ENCODE measurements around the gene OXER1. TPM values are rescaled to one million over a fixed set of nuclear protein-coding genes. Genes with fewer than 3 reads are reported as not detected.
A peak's percentile ranks its signal among the peaks of the same experiment; 100 is the strongest.

Gene OXER1
- total and polyA plus RNA-seq, 9 of the 15 experiments (the other 6 are each of a cell fraction or from before 2014, with no cell fraction given), result not detected

DNA sequence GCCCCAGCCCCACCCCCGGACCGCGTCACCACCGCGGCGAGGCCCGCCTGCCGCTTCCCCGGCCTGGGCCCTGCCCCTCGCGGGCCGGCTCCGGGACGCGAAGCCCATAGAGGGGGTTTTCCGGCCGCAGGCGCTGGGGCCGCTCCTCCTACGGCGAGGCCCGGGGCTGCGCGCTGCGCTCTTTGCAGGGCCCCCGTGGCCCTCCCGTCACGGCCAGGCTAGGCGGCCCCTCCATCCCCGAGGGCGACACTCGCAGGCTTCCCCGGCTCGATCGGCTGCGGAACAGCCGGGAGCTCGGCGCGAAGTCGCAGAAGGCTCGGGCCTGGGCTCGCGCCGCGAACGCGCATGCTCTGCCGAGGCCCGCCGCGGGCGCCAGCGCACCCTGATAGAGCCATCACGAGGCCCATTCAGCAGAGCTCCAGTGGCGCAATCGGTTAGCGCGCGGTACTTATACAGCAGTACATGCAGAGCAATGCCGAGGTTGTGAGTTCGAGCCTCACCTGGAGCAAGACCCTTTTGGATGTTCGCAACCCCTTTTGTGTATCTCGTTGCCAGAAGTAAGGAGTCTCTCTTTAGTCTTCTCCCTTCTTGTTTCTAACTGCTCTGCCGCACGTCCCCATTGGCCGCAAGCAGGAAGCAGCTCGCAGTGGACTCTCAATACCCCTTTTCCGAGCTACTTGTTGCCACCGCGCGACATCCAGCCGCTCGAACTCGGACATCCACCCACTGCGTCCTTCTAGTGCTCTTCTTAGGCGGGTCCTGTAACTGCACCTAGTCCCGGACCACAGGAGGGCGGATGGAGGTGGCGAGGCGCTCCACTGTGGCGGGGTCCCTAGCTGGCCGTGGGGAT lies 46.4 kb upstream of the OXER1 start:
- FAIRE-seq, result peak; percentile 71
- TF ChIP-seq, protein P1, sequence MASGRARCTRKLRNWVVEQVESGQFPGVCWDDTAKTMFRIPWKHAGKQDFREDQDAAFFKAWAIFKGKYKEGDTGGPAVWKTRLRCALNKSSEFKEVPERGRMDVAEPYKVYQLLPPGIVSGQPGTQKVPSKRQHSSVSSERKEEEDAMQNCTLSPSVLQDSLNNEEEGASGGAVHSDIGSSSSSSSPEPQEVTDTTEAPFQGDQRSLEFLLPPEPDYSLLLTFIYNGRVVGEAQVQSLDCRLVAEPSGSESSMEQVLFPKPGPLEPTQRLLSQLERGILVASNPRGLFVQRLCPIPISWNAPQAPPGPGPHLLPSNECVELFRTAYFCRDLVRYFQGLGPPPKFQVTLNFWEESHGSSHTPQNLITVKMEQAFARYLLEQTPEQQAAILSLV (tag; IDR thresholded peaks at IDR 0.05), result peak; percentile 68; the same call in 1 of the 2 replicates
- TF ChIP-seq ATF7 (IDR thresholded peaks at IDR 0.05), result peak; percentile 71; the same call in 1 of the 2 replicates
- TF ChIP-seq, protein P2, sequence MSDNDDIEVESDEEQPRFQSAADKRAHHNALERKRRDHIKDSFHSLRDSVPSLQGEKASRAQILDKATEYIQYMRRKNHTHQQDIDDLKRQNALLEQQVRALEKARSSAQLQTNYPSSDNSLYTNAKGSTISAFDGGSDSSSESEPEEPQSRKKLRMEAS (CRISPR knock-in tag; IDR thresholded peaks at IDR 0.05), result peak; percentile 89
- TF ChIP-seq ETS1 (conservative IDR thresholded peaks at IDR 0.05; ENCODE audit: control insufficient read depth, low read depth, low read length), result peak; percentile 96
- TF ChIP-seq ARID2 (IDR thresholded peaks at IDR 0.05), result no peak
- TF ChIP-seq PRMT5 (CRISPR knock-in tag; IDR thresholded peaks at IDR 0.05), result 0 out of 2 replicates have a peak, but pooled peaks have one; percentile 73
- no peak for TF ChIP-seq ETV6 (IDR thresholded peaks at IDR 0.05; ENCODE audit: borderline replicate concordance in 1 of 2, low read depth in 2 of 2, low read length in 1 of 2)
- TF ChIP-seq ETV6 (CRISPR knock-in tag; IDR thresholded peaks at IDR 0.05; ENCODE audit: borderline replicate concordance), result peak; percentile 77; the same call in 1 of the 2 replicates
- TF ChIP-seq SOX6 (IDR thresholded peaks at IDR 0.05), result peak; percentile 60; the same call in 1 of the 2 replicates
- no peak for TF ChIP-seq ZBTB43 (CRISPR knock-in tag; IDR thresholded peaks at IDR 0.05)
- peak; percentile 75 for TF ChIP-seq ZBTB2 (IDR thresholded peaks at IDR 0.05)
- no peak; the same call in 1 of the 2 replicates for TF ChIP-seq MIER1 (IDR thresholded peaks at IDR 0.05; ENCODE audit: low read depth)
- TF ChIP-seq DMBX1 (CRISPR knock-in tag; IDR thresholded peaks at IDR 0.05; ENCODE audit: borderline replicate concordance), result no peak
- peak; percentile 15 for TF ChIP-seq ZNF24 (IDR thresholded peaks at IDR 0.05)
- TF ChIP-seq POLR2A (conservative IDR thresholded peaks at IDR 0.05), result peak; percentile 90
- no peak for TF ChIP-seq ZNF586 (CRISPR knock-in tag; conservative IDR thresholded peaks at IDR 0.05)
- no peak for TF ChIP-seq RFX1 (IDR thresholded peaks at IDR 0.05)

More for the DNA sequence above, 46.4 kb upstream of the OXER1 start:
- ChIA-PET POLR2A (interaction anchor here (0.5 to 2.0 kb wide), 18 partner anchors 9 to 1028 kb away, joined by 3 to 17 read pairs (median 3); partner anchors contain the start of genes ABCG5, ABCG8 and ZFP36L2), CTCF (ENCODE audit: low intra/inter-chr PET ratio) (interaction anchor here (0.8 kb wide), 1 partner anchor 560 kb away, joined by 3 read pairs; no protein-coding TSS in a partner anchor)
- no peaks in the 10 kb centered on the region for H3K79me2 ChIP-seq (ENCODE audit: control insufficient read depth, insufficient read depth, low read length)
- H3K9me3 ChIP-seq (replicated peaks; ENCODE audit: control insufficient read depth, insufficient read depth, low read depth, low read length), result 0 out of 2 replicates have a peak, but pooled peaks cover 4% of the 10 kb centered on the region
- ATAC-seq (peak; percentile 92), DNase-seq (ENCODE audit: extremely low read depth in 1 of 4, low spot score in 3 of 4) (peak; percentile 85 to 94 (median 88))
- H3K4me2 ChIP-seq (ENCODE audit: insufficient read depth, low read length), result peak overlapping the region; percentile 94
- in situ Hi-C loops (cut with MboI), result no loop called here
- H3K4me1 ChIP-seq (replicated peaks in 1 of 2; ENCODE audit: control insufficient read depth in 2 of 2, insufficient read depth in 2 of 2, low read length in 2 of 2), result peaks cover 9 to 19% of the 10 kb centered on the region in 2 experiments; a peak in 4 of 5 replicates
- no peaks in the 10 kb centered on the region for H4K20me1 ChIP-seq (replicated peaks; ENCODE audit: control insufficient read depth, insufficient read depth, low read length)
- intact Hi-C loops (cut with micrococcal nuclease), result no loop called here
- WGBS (ENCODE audit: insufficient coverage, low coverage, missing lambda C conversion rate), result 5% methylated on average over 51 of the region's 83 CpGs
- no peaks in the 10 kb centered on the region for H3K27me3 ChIP-seq (ENCODE audit: control insufficient read depth in 2 of 2, insufficient read depth in 2 of 2, low read length in 2 of 2)
- H3K4me3 ChIP-seq, result peak overlapping the region; percentile 72
- BruUV-seq (replicated peaks), result TSS peak; percentile 99
- H3K9ac ChIP-seq (ENCODE audit: insufficient read depth in 1 of 2, low read depth in 2 of 2, low read length in 2 of 2), result peak overlapping the region; percentile 88 to 97
- H3K27ac ChIP-seq (ENCODE audit: extremely low read depth, low read depth, low read length), result peak overlapping the region; percentile 97
- peak overlapping the region; percentile 98 for H2AFZ ChIP-seq (ENCODE audit: low read depth, low read length)
- H3K9me1 ChIP-seq (ENCODE audit: control insufficient read depth, insufficient read depth, low read length), result no peaks in the 10 kb centered on the region
- no peaks in the 10 kb centered on the region for H3K36me3 ChIP-seq (ENCODE audit: control insufficient read depth, insufficient read depth, low read length)
